H9 (cell line): ENCODE measurements around the gene C19orf18. TPM values are rescaled to one million over a fixed set of nuclear protein-coding genes. Genes with fewer than 3 reads are reported as not detected.

Experiments used
- DNase-seq: peaks from one replicate; pipeline ENCODE4 v3.0.0-alpha.2; 2017
- H2AFZ ChIP-seq: one replicate; pipeline ENCODE4 v1.6.1; 2013; ENCODE audit warnings: mild to moderate bottlenecking, low read length, control low read depth, moderate library complexity
- H2AK5ac ChIP-seq: 2 replicates; pipeline ENCODE4 v1.6.1; 2013; ENCODE audit warnings: low read length, control low read depth, mixed read lengths; ENCODE audit not compliant: insufficient read length
- H2BK120ac ChIP-seq: one replicate; pipeline ENCODE4 v1.6.1; 2013; ENCODE audit warnings: low read depth, mild to moderate bottlenecking, low read length, control low read depth, inconsistent platforms; ENCODE audit not compliant: poor library complexity, severe bottlenecking
- H2BK12ac ChIP-seq: 2 replicates; pipeline ENCODE4 v1.6.1; 2013; ENCODE audit warnings: low read length, control low read depth, mixed read lengths, low read depth; ENCODE audit not compliant: insufficient read length
- H2BK15ac ChIP-seq: 2 replicates; pipeline ENCODE4 v1.6.1; 2013; ENCODE audit warnings: low read depth, low read length, control low read depth
- H2BK20ac ChIP-seq: one replicate; pipeline ENCODE4 v1.6.1; 2013; ENCODE audit warnings: low read depth, mild to moderate bottlenecking, low read length, control low read depth, inconsistent platforms; ENCODE audit not compliant: poor library complexity, severe bottlenecking
- H2BK5ac ChIP-seq: 2 replicates; pipeline ENCODE4 v1.6.1; 2013; ENCODE audit warnings: low read length, control low read depth, mixed read lengths; ENCODE audit not compliant: insufficient read length
- H3K14ac ChIP-seq: 2 replicates; pipeline ENCODE4 v1.6.1; 2013; ENCODE audit warnings: low read length, control low read depth; ENCODE audit not compliant: insufficient read depth
- H3K18ac ChIP-seq: 2 replicates; pipeline ENCODE4 v1.6.1; 2013; ENCODE audit warnings: low read depth, mild to moderate bottlenecking, mixed read lengths, low read length, control low read depth; ENCODE audit not compliant: insufficient read length
- H3K23ac ChIP-seq: 2 replicates; pipeline ENCODE4 v1.6.1; 2013; ENCODE audit warnings: low read length, control low read depth, mixed read lengths, low read depth; ENCODE audit not compliant: insufficient read length
- H3K23me2 ChIP-seq: 2 replicates; pipeline ENCODE4 v1.6.1; 2013; ENCODE audit warnings: low read depth, mild to moderate bottlenecking, mixed read lengths, low read length, control low read depth; ENCODE audit not compliant: insufficient read length, poor library complexity, severe bottlenecking
- H3K27ac ChIP-seq: 2 replicates; pipeline ENCODE4 v1.5.1; 2013; ENCODE audit warnings: low read length, control low read depth, mixed read lengths, low read depth; ENCODE audit not compliant: insufficient read length
- H3K27me3 ChIP-seq: 2 replicates; pipeline ENCODE4 v1.6.1; 2013; ENCODE audit warnings: low read length, control low read depth, inconsistent platforms; ENCODE audit not compliant: insufficient read depth
- H3K4ac ChIP-seq: 2 replicates; pipeline ENCODE4 v1.6.1; 2013; ENCODE audit warnings: low read depth, mild to moderate bottlenecking, control low read depth, inconsistent platforms, low read length, moderate library complexity
- H3K4me1 ChIP-seq: 2 replicates; pipeline ENCODE4 v1.6.1; 2013; ENCODE audit warnings: low read length, control low read depth, inconsistent platforms; ENCODE audit not compliant: insufficient read depth
- H3K4me2 ChIP-seq: 2 replicates; pipeline ENCODE4 v1.6.1; 2013; ENCODE audit warnings: low read length, control low read depth, mixed read lengths; ENCODE audit not compliant: insufficient read length, insufficient read depth
- H3K56ac ChIP-seq: 2 replicates; pipeline ENCODE4 v1.6.1; 2013; ENCODE audit warnings: low read depth, mild to moderate bottlenecking, mixed read lengths, low read length, control low read depth; ENCODE audit not compliant: insufficient read length
- H3K79me1 ChIP-seq: 2 replicates; pipeline ENCODE4 v1.6.1; 2013; ENCODE audit warnings: low read depth, mild to moderate bottlenecking, moderate library complexity, low read length, control low read depth, inconsistent platforms; ENCODE audit not compliant: insufficient read depth, poor library complexity, severe bottlenecking
- H3K79me2 ChIP-seq: 2 replicates; pipeline ENCODE4 v1.6.1; 2013; ENCODE audit warnings: low read length, control low read depth, inconsistent platforms; ENCODE audit not compliant: insufficient read depth
- H3K9ac ChIP-seq: 2 replicates; pipeline ENCODE4 v1.6.1; 2013; ENCODE audit warnings: low read length, control low read depth, mixed read lengths; ENCODE audit not compliant: insufficient read length; ENCODE audit errors: extremely low read depth
- H3K9me3 ChIP-seq: one replicate; pipeline ENCODE4 v1.6.1; 2013; ENCODE audit warnings: low read depth, low read length, inconsistent platforms; ENCODE audit not compliant: control insufficient read depth
- H3T11ph ChIP-seq: one replicate; pipeline ENCODE4 v1.6.1; 2013; ENCODE audit warnings: mild to moderate bottlenecking, low read length, control low read depth, inconsistent platforms
- H4K20me1 ChIP-seq: one replicate; pipeline ENCODE4 v1.6.1; 2013; ENCODE audit not compliant: control insufficient read depth, insufficient read length, insufficient read depth
- H4K5ac ChIP-seq: 2 replicates; pipeline ENCODE4 v1.6.1; 2013; ENCODE audit warnings: low read depth, mild to moderate bottlenecking, mixed read lengths, low read length, control low read depth; ENCODE audit not compliant: insufficient read length
- H4K8ac ChIP-seq: replicated peaks from 2 replicates; pipeline ENCODE4 v1.6.1; 2013; ENCODE audit warnings: low read length, control low read depth, mixed read lengths, low read depth; ENCODE audit not compliant: insufficient read length
- H4K91ac ChIP-seq: 2 replicates; pipeline ENCODE4 v1.6.1; 2013; ENCODE audit warnings: low read depth, mild to moderate bottlenecking, moderate library complexity, mixed read lengths, low read length, control low read depth; ENCODE audit not compliant: insufficient read length
- H3K27ac Mint-ChIP-seq, 3 experiments: 2 replicates in 2 of 3; 3 replicates in 1 of 3; pipeline ENCODE4 v1.8.0; 2020 to 2021; ENCODE audit warnings: mixed read lengths in 3 of 3, mild to moderate bottlenecking in 1 of 3, moderate library complexity in 1 of 3
- H3K27me3 Mint-ChIP-seq: 2 replicates; pipeline ENCODE4 v1.8.0; 2021; ENCODE audit warnings: low read depth, mild to moderate bottlenecking, moderate library complexity, mixed read lengths
- H3K36me3 Mint-ChIP-seq, 3 experiments: 2 replicates in 2 of 3; 3 replicates in 1 of 3; pipeline ENCODE4 v1.8.0; 2020 to 2021; ENCODE audit warnings: low read depth in 3 of 3, mixed read lengths in 3 of 3; ENCODE audit not compliant: insufficient read depth in 1 of 3
- H3K4me1 Mint-ChIP-seq, 2 experiments: 2 replicates each; pipeline ENCODE4 v1.8.0; 2020; ENCODE audit warnings: mixed read lengths in 2 of 2
- H3K4me3 Mint-ChIP-seq, 2 experiments: 2 replicates in 1 of 2; 3 replicates in 1 of 2; pipeline ENCODE4 v1.8.0; 2020 to 2021; ENCODE audit warnings: mild to moderate bottlenecking in 2 of 2, mixed read lengths in 2 of 2, moderate library complexity in 1 of 2
- H3K9me3 Mint-ChIP-seq, 2 experiments: 2 replicates in 1 of 2; 3 replicates in 1 of 2; pipeline ENCODE4 v1.8.0; 2020; ENCODE audit warnings: mild to moderate bottlenecking in 2 of 2, mixed read lengths in 2 of 2, moderate library complexity in 1 of 2
- CTCF ChIP-seq: fragments of 200-600 bp; sonication (generic); conservative IDR thresholded peaks from 3 replicates; pipeline ENCODE4 v1.8.0; 2021; ENCODE audit warnings: antibody characterized with exemption, mild to moderate bottlenecking
- WGBS: extraction: QIAGEN DNeasy Blood & Tissue Kit; methylation state at CpG from one replicate; pipeline ENCODE4 v1.1.7; 2013; ENCODE audit warnings: missing lambda C conversion rate, low lambda C conversion rate, mixed read lengths; ENCODE audit not compliant: insufficient read length; ENCODE audit errors: extremely low coverage; 5-methylcytosine and 5-hydroxymethylcytosine counted together
- total RNA-seq: library from RNA; stranded (reverse); gene quantifications from 2 replicates; pipeline ENCODE4 v1.2.1, GENCODE V29; 2021

Gene C19orf18
- total RNA-seq, 1 experiment from 2014 or later = 0.26 TPM

DNA sequence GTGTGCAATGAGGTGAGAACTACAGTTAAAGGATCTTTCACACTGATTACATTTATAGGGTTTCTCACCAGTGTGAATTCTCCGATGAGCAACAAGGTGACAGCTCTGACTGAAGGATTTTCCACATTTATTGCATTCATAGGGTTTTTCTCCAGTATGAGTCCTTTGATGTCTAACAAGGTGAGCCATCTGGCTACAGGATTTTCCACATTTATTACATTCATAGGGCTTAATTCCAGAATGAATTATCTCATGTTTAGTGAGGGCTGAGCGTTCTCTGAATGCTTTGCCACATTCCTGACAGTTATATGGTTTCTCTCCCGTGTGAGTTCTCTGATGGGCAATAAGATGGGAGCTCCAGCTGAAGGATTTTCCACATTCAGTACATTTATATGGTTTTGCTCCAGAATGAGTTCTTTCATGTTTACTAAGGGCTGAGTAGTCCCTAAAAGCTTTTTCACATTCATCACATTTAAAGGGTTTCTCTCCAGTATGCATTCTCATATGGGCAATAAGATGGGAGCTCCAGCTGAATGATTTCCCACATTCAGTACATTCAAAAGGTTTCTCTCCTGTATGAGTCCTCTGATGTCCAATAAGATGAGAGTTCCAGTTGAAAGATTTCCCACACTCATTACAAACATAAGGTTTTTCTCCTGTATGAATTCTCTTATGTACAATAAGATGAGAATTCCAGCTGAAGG is 4.4 kb upstream of the C19orf18 start:
- Histone ChIP-seq H4K20me1 (no peaks in the 10 kb centered on the region), H2BK20ac (no peak overlapping the region), H4K5ac (no peak overlapping the region), H3K4me1 (no peaks in the 10 kb centered on the region), H3K23ac (no peak overlapping the region), H3K14ac (no peak overlapping the region), H4K91ac (no peak overlapping the region), H3K56ac (no peak overlapping the region), H3T11ph (no peak overlapping the region), H3K4me2 (no peak overlapping the region), H2BK5ac (no peak overlapping the region), H3K9me3 (peaks cover 100% of the 10 kb centered on the region), H2AFZ (no peak overlapping the region), H3K18ac (no peak overlapping the region), H3K4ac (no peak overlapping the region), H3K27me3 (no peaks in the 10 kb centered on the region), H3K23me2 (no peaks in the 10 kb centered on the region), H2AK5ac (no peak overlapping the region), H3K79me2 (no peaks in the 10 kb centered on the region), H2BK120ac (no peak overlapping the region), H3K9ac (no peak overlapping the region), H2BK12ac (no peak overlapping the region), H3K79me1 (no peaks in the 10 kb centered on the region), H2BK15ac (no peak overlapping the region), H4K8ac (no peak overlapping the region), H3K27ac (no peak overlapping the region)
- no CpG with 5 or more reads among the region's 3 CpGs for whole genome bisulfite sequencing
- peaks cover 93 to 97% (median 94%) of the 10 kb centered on the region in 3 experiments for H3K36me3 Mint-ChIP-seq
- H3K9me3 Mint-ChIP-seq = peaks cover 100% of the 10 kb centered on the region in 2 experiments
- H3K27me3 Mint-ChIP-seq = peaks cover 12% of the 10 kb centered on the region
- no peak overlapping the region for H3K27ac Mint-ChIP-seq
- no peaks in the 10 kb centered on the region for H3K4me1 Mint-ChIP-seq
- no peak for DNase-seq
- H3K4me3 Mint-ChIP-seq = no peak overlapping the region
- TF ChIP-seq CTCF = no peak
